Colonic mucosa (tissue), 4 donors: Measurements from ENCODE around the gene UCKL1. TPM values are rescaled to one million over a fixed set of nuclear protein-coding genes. Genes with fewer than 3 reads are reported as not detected.

ENCODE experiments used
- DNase-seq: peaks from one replicate; pipeline ENCODE4 v3.0.0-alpha.2; 2020
- H3K27ac ChIP-seq: fragments of 200-600 bp; one replicate; pipeline ENCODE4 v1.8.0; 2021
- H3K27me3 ChIP-seq: fragments of 200-600 bp; one replicate; pipeline ENCODE4 v1.8.0; 2021
- H3K36me3 ChIP-seq: fragments of 200-600 bp; one replicate; pipeline ENCODE4 v1.8.0; 2021
- H3K4me1 ChIP-seq: fragments of 200-600 bp; one replicate; pipeline ENCODE4 v1.8.0; 2021; ENCODE audit warnings: mild to moderate bottlenecking
- H3K4me3 ChIP-seq: fragments of 200-600 bp; one replicate; pipeline ENCODE4 v1.8.0; 2021
- H3K9ac ChIP-seq, 2 donors: one replicate each; pipeline ENCODE4 v1.7.0; 2013; ENCODE audit warnings: control low read depth in 2 of 2, low read depth in 2 of 2, low read length in 2 of 2
- H3K9me3 ChIP-seq: fragments of 200-600 bp; one replicate; pipeline ENCODE4 v1.8.0; 2021
- CTCF ChIP-seq: fragments of 200-600 bp; IDR thresholded peaks from one replicate; pipeline ENCODE4 v1.8.0; 2022; ENCODE audit warnings: antibody characterized with exemption, mild to moderate bottlenecking
- intact Hi-C: fragments of 100-400 bp; cut with DNase I; formaldehyde crosslinking; loops from one replicate; pipeline ENCODE4 v1.14.1; 2022
- total RNA-seq, 2 donors: library from RNA; stranded (reverse); fragmentation: NEBNext Ultra II Directional in 1 of 2; extraction: Animal tissue kit (Norgen Biotek cat#: 25700) in 1 of 2; gene quantifications; one replicate each; pipeline ENCODE4 v1.2.1, GENCODE V29; 2021
- donor health status: healthy.
- donor health status: DM: no; HTN: no; CAD: no.
- donor health status: DM: no; HTN: no; CAD: no.

The UCKL1 gene
- total RNA-seq, 2 donors from 2014 or later: 33.6 to 49.5 TPM

- DNase-seq: no peak
Observed at GRCh38 chr20:63929071-63929470, 27.1 kb downstream of the UCKL1 start.

GRCh38 chr20:63926298-63926697 is 29.9 kb downstream of the UCKL1 start:
- H3K4me3 ChIP-seq: no peak overlapping the region
- H3K27ac ChIP-seq: no peak overlapping the region
- H3K27me3 ChIP-seq: no peaks in the 10 kb centered on the region
- no peaks in the 10 kb centered on the region for H3K4me1 ChIP-seq
- H3K9ac ChIP-seq: no peak overlapping the region
- no peaks in the 10 kb centered on the region for H3K9me3 ChIP-seq
- no peak for DNase-seq
- intact Hi-C loops: no loop called here
- peaks cover 18% of the 10 kb centered on the region for H3K36me3 ChIP-seq
- no peak for TF ChIP-seq CTCF

More at GRCh38 chr20:63929071-63929470, 27.1 kb downstream of the UCKL1 start:
- TF ChIP-seq CTCF: no peak
- Histone ChIP-seq H3K27me3 (no peaks in the 10 kb centered on the region), H3K4me1 (no peaks in the 10 kb centered on the region), H3K27ac (no peak overlapping the region), H3K4me3 (no peak overlapping the region), H3K9me3 (no peaks in the 10 kb centered on the region), H3K9ac (no peak overlapping the region), H3K36me3 (peaks cover 18% of the 10 kb centered on the region)
- intact Hi-C loops: no loop called here

GRCh38 chr20:63924241-63924640 is 32.0 kb downstream of the UCKL1 start:
- Histone ChIP-seq H3K27me3 (no peaks in the 10 kb centered on the region), H3K36me3 (peaks cover 11% of the 10 kb centered on the region), H3K9ac (no peak overlapping the region), H3K4me1 (no peaks in the 10 kb centered on the region), H3K27ac (no peak overlapping the region), H3K9me3 (no peaks in the 10 kb centered on the region), H3K4me3 (no peak overlapping the region)
- no peak for DNase-seq
- TF ChIP-seq CTCF: no peak
- intact Hi-C loops: no loop called here

- TF ChIP-seq CTCF: no peak
- Histone ChIP-seq H3K4me1 (no peaks in the 10 kb centered on the region), H3K36me3 (peaks cover 8% of the 10 kb centered on the region), H3K27me3 (no peaks in the 10 kb centered on the region), H3K9ac (no peak overlapping the region), H3K27ac (no peak overlapping the region), H3K4me3 (no peak overlapping the region), H3K9me3 (no peaks in the 10 kb centered on the region)
- intact Hi-C loops: no loop called here
- DNase-seq: no peak
Observed at GRCh38 chr20:63923651-63924050, 32.6 kb downstream of the UCKL1 start.

GRCh38 chr20:63920226-63920625 is 36.0 kb downstream of the UCKL1 start:
- TF ChIP-seq CTCF: no peak
- Histone ChIP-seq H3K9ac (no peak overlapping the region), H3K27me3 (no peaks in the 10 kb centered on the region), H3K4me1 (no peaks in the 10 kb centered on the region), H3K9me3 (no peaks in the 10 kb centered on the region), H3K27ac (no peak overlapping the region), H3K36me3 (no peaks in the 10 kb centered on the region), H3K4me3 (no peak overlapping the region)
- intact Hi-C loops: no loop called here
- no peak for DNase-seq

- Histone ChIP-seq H3K9ac (no peak overlapping the region), H3K9me3 (no peaks in the 10 kb centered on the region), H3K4me1 (no peaks in the 10 kb centered on the region), H3K27me3 (no peaks in the 10 kb centered on the region), H3K36me3 (no peaks in the 10 kb centered on the region), H3K27ac (no peak overlapping the region), H3K4me3 (no peak overlapping the region)
- TF ChIP-seq CTCF: no peak
- intact Hi-C loops: no loop called here
- DNase-seq: no peak
Observed at GRCh38 chr20:63919130-63919529, 37.1 kb downstream of the UCKL1 start.
